NCI-H226 (cell line): Measurements from ENCODE around the gene TSPO2.

Source experiments
- DNase-seq: peaks from one replicate; pipeline ENCODE4 v3.0.0-alpha.2; 2015

Gene TSPO2

GRCh38 chr6:41027799-41028560 lies 14.3 kb upstream of the TSPO2 start:
- DNase-seq, result peak; percentile 45

DNA sequence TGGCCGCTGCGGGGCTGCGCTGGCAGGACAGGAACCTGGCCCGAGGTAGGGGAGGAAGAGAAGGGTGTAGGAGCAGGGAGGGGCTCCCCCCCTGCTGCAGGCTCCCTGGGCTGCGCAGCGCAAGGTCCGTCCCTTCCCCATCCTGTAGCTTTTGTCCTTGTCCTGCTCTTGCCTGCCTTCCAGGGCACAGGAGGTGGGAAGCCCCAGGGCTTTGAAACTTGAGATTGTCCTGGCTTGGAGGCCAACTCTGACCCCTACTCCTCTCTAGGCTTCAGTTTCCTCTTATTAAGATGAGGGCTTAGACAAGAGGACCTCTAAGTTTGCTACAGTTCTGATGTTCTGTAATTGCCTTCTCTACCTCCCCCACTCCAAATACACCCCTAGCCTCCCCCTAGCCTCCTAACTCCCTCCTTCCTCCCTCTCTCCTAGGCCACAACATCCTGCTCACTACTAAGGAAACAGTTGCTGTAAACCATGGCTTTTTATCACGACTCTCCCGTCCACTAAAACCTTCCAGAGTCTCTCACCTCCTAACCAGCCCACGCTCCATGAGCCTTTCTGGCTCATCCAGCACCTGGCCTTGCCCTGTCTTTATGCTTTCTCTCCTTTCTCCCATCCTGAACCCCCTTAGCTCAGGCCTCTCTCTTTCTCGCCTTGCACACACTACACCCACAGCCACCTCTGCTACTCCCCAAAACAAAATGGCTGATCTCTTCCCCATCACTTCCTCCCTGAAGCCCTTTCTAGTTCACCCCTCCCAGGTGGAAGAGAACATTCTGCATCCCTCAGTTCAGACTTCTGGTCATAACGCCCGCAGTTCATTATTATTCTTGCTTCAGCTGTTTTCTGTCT lies 13.5 kb upstream of the TSPO2 start:
- DNase-seq, result no peak

DNA sequence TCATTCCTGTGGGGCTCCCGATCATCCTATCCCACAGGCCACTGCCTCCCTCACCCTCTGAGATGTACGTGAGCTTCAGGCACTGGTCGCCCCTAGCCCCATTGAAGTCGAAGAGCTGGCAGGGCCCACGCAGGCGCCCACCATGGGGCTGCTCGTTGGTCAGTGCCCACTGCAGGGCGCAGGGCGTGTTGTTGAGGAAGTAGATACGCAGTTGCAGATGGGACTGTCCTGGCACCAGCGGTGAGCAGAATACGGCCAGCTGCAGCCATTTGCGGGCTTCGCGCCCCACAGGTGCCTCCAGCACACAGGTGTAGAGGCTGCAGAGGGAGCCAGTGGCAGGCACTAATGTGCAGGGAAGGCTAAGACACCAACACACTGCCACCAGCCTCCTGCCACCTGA lies 9.4 kb upstream of the TSPO2 start:
- no peak for DNase-seq

GRCh38 chr6:41033776-41034175 lies 8.5 kb upstream of the TSPO2 start:
- no peak for DNase-seq

DNA sequence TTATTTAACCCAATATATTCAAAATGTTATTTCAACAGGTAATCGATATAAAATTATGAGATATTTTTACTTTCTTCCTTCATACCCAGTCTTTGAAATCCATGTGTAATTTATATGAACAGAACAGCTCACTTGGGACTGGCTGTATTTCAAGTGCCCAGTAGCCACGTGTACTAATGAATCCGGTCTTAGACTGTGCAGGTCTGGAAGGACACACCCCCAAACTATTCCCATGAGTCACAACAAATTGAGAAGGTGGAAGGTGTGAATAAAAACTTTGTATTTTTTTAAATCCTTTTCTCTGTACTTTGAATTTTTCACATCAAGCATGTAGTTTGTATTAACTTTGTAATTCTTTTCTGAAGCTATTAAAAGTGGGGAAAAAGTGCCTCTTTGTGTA lies 6.1 kb upstream of the TSPO2 start:
- DNase-seq, result peak; percentile 47

DNA sequence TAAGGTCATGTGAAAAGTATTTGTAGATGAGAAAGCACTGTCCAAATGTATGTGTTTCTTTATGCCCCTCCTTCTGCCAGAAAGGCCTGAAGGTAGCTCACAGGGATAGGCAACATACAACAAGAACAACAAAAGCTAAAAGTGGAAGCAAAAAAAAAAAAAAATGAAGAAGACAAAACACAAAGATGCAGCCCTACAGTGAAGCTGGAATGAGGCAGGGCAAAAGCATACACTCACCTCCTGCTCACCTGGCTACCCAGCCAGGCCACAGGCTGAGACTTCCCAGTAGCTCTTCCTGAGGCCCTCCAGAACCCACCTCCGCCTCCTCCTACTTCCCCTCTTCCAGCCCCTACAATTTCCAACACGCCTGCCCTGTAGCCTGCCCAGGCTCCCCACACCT lies 5.7 kb upstream of the TSPO2 start:
- DNase-seq, result no peak

GRCh38 chr6:41037107-41037900 lies 5.0 kb upstream of the TSPO2 start:
- DNase-seq, result no peak

- DNase-seq, result no peak
Observed at GRCh38 chr6:41038205-41038604, 4.1 kb upstream of the TSPO2 start.

DNA sequence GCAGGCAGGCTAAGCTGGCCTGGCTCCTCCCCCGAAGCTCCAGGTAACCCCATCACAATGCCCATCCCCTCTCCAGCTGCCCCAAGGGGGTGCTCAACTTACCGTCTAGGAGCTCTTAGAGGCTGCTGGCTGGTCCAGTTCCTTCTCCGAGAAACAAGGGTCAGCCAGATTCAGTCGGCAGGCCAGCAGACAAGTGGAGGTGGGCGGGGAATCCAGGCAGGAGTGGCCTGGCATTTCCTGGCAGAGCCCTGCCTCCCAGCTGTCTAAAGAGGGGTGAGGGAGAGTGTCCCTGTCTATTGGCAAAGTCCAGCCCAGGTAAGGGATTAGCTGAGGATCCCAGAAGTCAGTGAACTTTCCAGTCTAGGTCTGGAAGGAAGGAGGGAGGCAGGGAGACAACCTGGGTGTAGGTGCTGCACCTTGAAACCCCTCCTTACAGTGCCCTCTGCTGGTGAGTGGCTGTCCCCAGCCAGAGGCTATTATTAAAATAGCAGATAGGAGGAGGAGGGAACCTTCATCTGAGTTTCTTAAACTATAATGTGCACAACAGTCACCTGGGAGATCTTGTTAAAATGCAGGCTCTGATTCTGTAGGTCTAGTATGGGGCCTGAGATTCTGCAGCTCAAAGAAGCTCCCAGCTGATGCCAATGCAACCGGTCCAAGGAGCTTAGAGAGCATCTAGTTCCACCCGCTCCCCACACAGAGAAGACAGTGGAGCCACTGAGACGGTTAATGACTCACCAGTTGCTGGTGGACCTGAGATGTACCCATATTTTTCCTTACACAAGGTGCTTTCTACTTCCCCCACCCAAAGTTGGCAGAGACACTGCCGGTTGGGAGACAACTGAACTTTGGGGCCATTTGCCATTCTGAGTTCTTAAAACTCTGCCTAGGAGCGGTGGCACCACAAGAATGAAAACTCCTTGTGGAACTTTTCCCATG lies 2.9 kb upstream of the TSPO2 start, which contains the start of gene UNC5CL:
Gene UNC5CL (minus strand): TSS at position 162 of the 939 bp plus-strand sequence. CDS start 4,147 bp downstream, outside the sequence.
- DNase-seq, result no peak

GRCh38 chr6:41040101-41040939 lies 1.9 kb upstream of the TSPO2 start:
- peak; percentile 60 for DNase-seq

DNA sequence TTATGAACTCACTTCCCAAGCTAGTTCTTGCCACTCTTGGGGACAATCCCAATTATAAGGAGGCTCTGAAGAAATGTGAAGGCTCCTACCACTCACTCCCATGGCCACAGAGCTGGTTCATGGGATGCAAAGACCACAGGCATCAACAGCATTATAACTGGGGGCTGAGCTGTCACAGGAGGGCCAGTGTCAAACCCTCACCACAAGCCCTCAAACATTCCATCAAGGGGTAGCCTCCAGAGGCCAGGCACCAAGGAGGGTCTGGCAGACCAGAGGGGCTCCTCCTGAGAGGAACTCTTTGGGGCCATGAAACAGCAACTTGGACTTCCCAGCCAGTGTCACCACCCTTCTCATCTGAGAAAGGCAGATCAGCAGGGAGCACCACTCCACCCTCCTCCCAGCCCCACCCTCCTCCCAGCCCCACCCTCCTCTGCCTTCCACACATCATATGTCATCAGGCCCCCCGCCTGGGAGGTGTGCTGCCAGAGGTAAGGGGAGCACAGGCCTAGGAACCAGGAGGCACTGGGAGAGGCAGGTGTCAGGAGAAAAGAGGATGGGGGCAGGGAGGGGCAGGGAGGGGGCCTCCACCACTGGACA lies 1.2 kb upstream of the TSPO2 start:
- no peak for DNase-seq

- no peak for DNase-seq
Observed at GRCh38 chr6:41043151-41043550, 884 bp downstream of the TSPO2 start.

- DNase-seq, result no peak
Observed at GRCh38 chr6:41045664-41046063, 3.4 kb downstream of the TSPO2 start.

DNA sequence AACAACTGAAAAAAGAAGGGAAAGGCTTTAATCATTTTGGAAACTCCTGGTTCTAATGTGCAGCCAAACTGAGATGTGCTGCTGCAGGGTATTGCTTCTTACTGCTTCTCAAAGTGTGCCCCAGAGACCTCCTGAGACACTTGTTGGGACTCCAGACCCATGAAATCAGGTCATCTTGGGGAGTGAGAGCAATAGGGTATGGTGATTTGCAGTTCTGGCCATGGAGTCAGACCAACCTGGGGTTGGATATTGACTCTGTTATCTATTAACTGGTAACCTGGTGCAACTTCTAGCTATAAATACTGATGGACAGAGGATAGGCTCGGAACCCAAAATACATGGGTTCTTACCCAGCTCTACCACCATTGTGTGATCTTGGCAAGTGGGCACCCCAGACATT lies 3.8 kb downstream of the TSPO2 start:
- no peak for DNase-seq

DNA sequence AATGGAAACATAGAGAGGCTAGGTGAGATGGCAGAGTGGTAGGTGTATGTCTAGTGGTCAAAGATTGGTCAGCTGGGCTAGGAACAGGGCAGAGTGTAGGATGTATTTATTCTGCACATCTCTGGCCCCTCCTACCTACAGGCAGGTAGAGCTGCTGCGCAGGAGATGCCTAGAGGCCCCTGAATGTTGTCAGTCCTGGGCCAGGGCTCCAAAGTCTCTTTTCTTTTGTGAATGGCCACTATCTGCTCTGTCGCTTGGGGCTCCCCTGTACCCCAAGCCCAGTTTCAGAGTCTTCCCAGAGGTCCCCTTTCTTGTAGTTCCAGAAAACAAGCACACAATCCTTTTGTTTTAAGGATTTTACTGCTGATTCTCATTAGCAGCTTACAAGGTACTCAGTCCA lies 5.0 kb downstream of the TSPO2 start:
- no peak for DNase-seq

GRCh38 chr6:41047745-41048732 lies 5.8 kb downstream of the TSPO2 start:
- DNase-seq, result no peak

- DNase-seq, result peak; percentile 34
Observed at GRCh38 chr6:41049521-41049920, 7.3 kb downstream of the TSPO2 start.

DNA sequence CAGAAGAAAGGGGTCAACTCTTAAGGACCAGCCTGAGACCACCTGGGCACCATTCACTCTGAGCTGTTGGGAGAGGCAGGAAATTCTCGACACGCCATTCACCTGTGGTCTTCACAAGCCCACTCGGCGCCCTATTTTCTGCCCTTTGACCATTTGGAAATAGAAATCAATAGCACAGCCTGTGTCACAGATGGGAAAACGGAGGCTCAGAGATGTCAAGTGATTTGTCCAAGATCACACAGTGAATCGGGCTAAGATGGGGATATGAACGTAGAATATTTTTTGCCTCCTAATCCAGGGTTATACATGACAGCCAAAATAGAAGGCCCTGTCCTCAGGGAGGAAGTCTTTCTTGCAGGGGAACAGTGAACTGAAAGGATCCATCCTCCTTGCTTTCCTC lies 7.7 kb downstream of the TSPO2 start:
- DNase-seq, result no peak

DNA sequence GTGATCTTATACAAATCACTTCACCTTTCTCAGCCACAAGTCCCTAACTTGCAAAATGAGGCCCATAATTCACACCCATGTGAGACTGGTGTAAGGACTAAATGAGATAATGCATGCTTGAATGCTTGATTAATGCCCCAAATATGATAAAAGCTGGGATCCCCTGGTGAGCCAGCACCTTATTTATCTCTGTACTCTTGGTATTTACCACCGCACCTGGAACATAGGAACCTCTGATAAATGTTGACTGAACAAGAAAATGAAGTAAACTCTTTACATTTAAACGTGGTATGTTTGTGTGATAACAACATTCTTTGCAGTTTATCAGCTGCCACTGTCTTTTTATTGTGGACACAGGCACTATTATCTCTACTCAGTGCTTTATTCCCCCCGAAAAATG lies 8.3 kb downstream of the TSPO2 start:
- DNase-seq, result no peak
